Prostate gland (tissue), 2 donors: ENCODE data around the gene SHBG.

Experiments used
- CTCF ChIP-seq, 4 experiments: fragments of 200-600 bp in 2 of 4; fragments of 450-650 bp in 2 of 4; sonication (generic) in 2 of 4; IDR thresholded peaks; 1 replicate in 3 of 4; 2 replicates in 1 of 4; pipeline ENCODE4 v1.5.1; 2016 to 2019; ENCODE audit warnings: antibody characterized with exemption in 4 of 4, mild to moderate bottlenecking in 2 of 4, moderate library complexity in 2 of 4
- POLR2A ChIP-seq: fragments of 450-650 bp; IDR thresholded peaks from one replicate; pipeline ENCODE4 v1.6.1; 2016; ENCODE audit warnings: antibody characterized with exemption, mild to moderate bottlenecking

GRCh38 chr17:7651665-7652387, 21.9 kb downstream of the SHBG start:
- TF ChIP-seq CTCF (IDR thresholded peaks at IDR 0.05) (no peak), POLR2A (no peak)
